ENCODE data around the gene ATP13A2. TPM values are rescaled to one million over a fixed set of nuclear protein-coding genes. Genes with fewer than 3 reads are reported as not detected.
"Not testable (repeated sequence)": the region's sequence is repeated elsewhere in the genome, so short reads cannot be mapped to it uniquely, and the experiment has no call there.

The ATP13A2 gene
- total RNA-seq, 1 experiment from 2014 or later: 47.2 TPM

GRCh38 chr1:16961297-16962133 is 50.2 kb downstream of the ATP13A2 start:
- DNase-seq (ENCODE audit: low read depth): no peak

GRCh38 chr1:16960560-16961296 is 51.0 kb downstream of the ATP13A2 start:
- DNase-seq (ENCODE audit: low read depth): peak; percentile 91

- DNase-seq (ENCODE audit: low read depth): no peak
Measured at GRCh38 chr1:16958475-16958874, 53.3 kb downstream of the ATP13A2 start.

GRCh38 chr1:16957731-16958130 is 54.0 kb downstream of the ATP13A2 start:
- no peak for DNase-seq (ENCODE audit: low read depth)

GRCh38 chr1:16956775-16957174 is 55.0 kb downstream of the ATP13A2 start:
- DNase-seq (ENCODE audit: low read depth): no peak

- no peak for DNase-seq (ENCODE audit: low read depth)
Measured at GRCh38 chr1:16955186-16955585, 56.5 kb downstream of the ATP13A2 start.

GRCh38 chr1:16954579-16954978 is 57.1 kb downstream of the ATP13A2 start:
- DNase-seq (ENCODE audit: low read depth): no peak

- DNase-seq (ENCODE audit: low read depth): not testable (repeated sequence)
Measured at GRCh38 chr1:16952376-16952775, 59.4 kb downstream of the ATP13A2 start.

GRCh38 chr1:16949026-16949425 is 62.7 kb downstream of the ATP13A2 start:
- DNase-seq (ENCODE audit: low read depth): peak; percentile 92

- DNase-seq (ENCODE audit: low read depth): peak; percentile 99
Measured at GRCh38 chr1:16948282-16948891, 63.3 kb downstream of the ATP13A2 start.

GRCh38 chr1:16946646-16947045 is 65.1 kb downstream of the ATP13A2 start:
- DNase-seq (ENCODE audit: low read depth): no peak

- not testable (repeated sequence) for DNase-seq (ENCODE audit: low read depth)
Measured at GRCh38 chr1:16946185-16946584, 65.5 kb downstream of the ATP13A2 start.

- not testable (repeated sequence) for DNase-seq (ENCODE audit: low read depth)
Measured at GRCh38 chr1:16945512-16945911, 66.2 kb downstream of the ATP13A2 start.

GRCh38 chr1:16944038-16944437 is 67.7 kb downstream of the ATP13A2 start:
- DNase-seq (ENCODE audit: low read depth): no peak

- not testable (repeated sequence) for DNase-seq (ENCODE audit: low read depth)
Measured at GRCh38 chr1:16939386-16940180, 72.1 kb downstream of the ATP13A2 start.

GRCh38 chr1:16938351-16939321 is 73.1 kb downstream of the ATP13A2 start:
- no peak for DNase-seq (ENCODE audit: low read depth)

GRCh38 chr1:16936580-16936979 is 75.1 kb downstream of the ATP13A2 start:
- not testable (repeated sequence) for DNase-seq (ENCODE audit: low read depth)
